Neuronal stem cell (in vitro differentiated cells): Measurements from ENCODE around the gene NAT8L.
A peak's percentile ranks its signal among the peaks of the same experiment; 100 is the strongest.

Experiments used
- DNase-seq: peaks from one replicate; pipeline ENCODE4 v3.0.0-alpha.2; 2013; ENCODE audit warnings: low spot score
- H2AFZ ChIP-seq: one replicate; pipeline ENCODE4 v1.6.1; 2013; ENCODE audit warnings: mild to moderate bottlenecking, low read length, inconsistent platforms
- H2AK5ac ChIP-seq: 2 replicates; pipeline ENCODE4 v1.6.1; 2013; ENCODE audit warnings: low read depth, mild to moderate bottlenecking, inconsistent platforms, low read length, moderate library complexity, mixed read lengths
- H2BK120ac ChIP-seq: 2 replicates; pipeline ENCODE4 v1.6.1; 2013; ENCODE audit warnings: low read depth, mild to moderate bottlenecking, inconsistent platforms, low read length, moderate library complexity, mixed read lengths
- H2BK12ac ChIP-seq: one replicate; pipeline ENCODE4 v1.6.1; 2013; ENCODE audit warnings: low read length, inconsistent platforms
- H2BK15ac ChIP-seq: 2 replicates; pipeline ENCODE4 v1.6.1; 2013; ENCODE audit warnings: mild to moderate bottlenecking, low read length, inconsistent platforms, mixed read lengths
- H2BK5ac ChIP-seq: one replicate; pipeline ENCODE4 v1.6.1; 2013; ENCODE audit warnings: inconsistent platforms, mild to moderate bottlenecking, low read length, moderate library complexity
- H3K14ac ChIP-seq: one replicate; pipeline ENCODE4 v1.6.1; 2013; ENCODE audit warnings: low read length, inconsistent platforms
- H3K18ac ChIP-seq: 2 replicates; pipeline ENCODE4 v1.6.1; 2013; ENCODE audit warnings: low read length, inconsistent platforms
- H3K23ac ChIP-seq: 2 replicates; pipeline ENCODE4 v1.6.1; 2013; ENCODE audit warnings: low read depth, mild to moderate bottlenecking, mixed read lengths, low read length, inconsistent platforms; ENCODE audit not compliant: poor library complexity
- H3K27ac ChIP-seq: replicated peaks from 3 replicates; pipeline ENCODE4 v1.5.1; 2013; ENCODE audit warnings: low read length, inconsistent platforms
- H3K27me3 ChIP-seq, 3 experiments: 2 replicates each; pipeline ENCODE4 v1.6.1; 2013; ENCODE audit warnings: low read length in 3 of 3, mild to moderate bottlenecking in 2 of 3, inconsistent platforms in 1 of 3, low read depth in 1 of 3, mixed read lengths in 1 of 3, moderate library complexity in 1 of 3; ENCODE audit not compliant: control insufficient read depth in 3 of 3, insufficient read depth in 3 of 3
- H3K36me3 ChIP-seq, 2 donors: replicated peaks in 1 of 2; 2 replicates each; pipeline ENCODE4 v1.6.1; 2013; ENCODE audit warnings: low read length in 2 of 2; ENCODE audit not compliant: control insufficient read depth in 2 of 2, insufficient read depth in 2 of 2
- H3K4ac ChIP-seq: 2 replicates; pipeline ENCODE4 v1.6.1; 2013; ENCODE audit warnings: inconsistent platforms, mild to moderate bottlenecking, low read length, moderate library complexity
- H3K4me1 ChIP-seq, 2 donors: 1 replicate in 1 of 2; 2 replicates in 1 of 2; pipeline ENCODE4 v1.6.1; 2013; ENCODE audit warnings: low read length in 2 of 2, low read depth in 1 of 2; ENCODE audit not compliant: control insufficient read depth in 2 of 2, insufficient read depth in 1 of 2
- H3K4me2 ChIP-seq: one replicate; pipeline ENCODE4 v1.6.1; 2013; ENCODE audit warnings: mild to moderate bottlenecking, low read length, inconsistent platforms; ENCODE audit not compliant: insufficient read depth, poor library complexity, severe bottlenecking
- H3K4me3 ChIP-seq, 2 donors: 2 replicates each; pipeline ENCODE4 v1.5.1; 2013; ENCODE audit warnings: low read length in 2 of 2, mild to moderate bottlenecking in 2 of 2, inconsistent platforms in 1 of 2, moderate library complexity in 1 of 2
- H3K79me1 ChIP-seq: one replicate; pipeline ENCODE4 v1.6.1; 2013; ENCODE audit warnings: low read depth, mild to moderate bottlenecking, inconsistent platforms, low read length, moderate library complexity
- H3K9ac ChIP-seq: one replicate; pipeline ENCODE4 v1.6.1; 2013; ENCODE audit warnings: mild to moderate bottlenecking, low read depth, low read length, inconsistent platforms; ENCODE audit not compliant: poor library complexity
- H3K9me3 ChIP-seq, 2 donors: replicated peaks in 1 of 2; 2 replicates each; pipeline versions ENCODE3 to v1.6.1; 2013; ENCODE audit warnings: low read length in 2 of 2, mild to moderate bottlenecking in 2 of 2, inconsistent platforms in 1 of 2, low read depth in 1 of 2, mixed read lengths in 1 of 2, moderate library complexity in 1 of 2; ENCODE audit not compliant: control insufficient read depth in 2 of 2, insufficient read depth in 1 of 2
- H4K8ac ChIP-seq: one replicate; pipeline ENCODE4 v1.6.1; 2013; ENCODE audit warnings: low read depth, mild to moderate bottlenecking, inconsistent platforms, low read length, moderate library complexity
- H4K91ac ChIP-seq: one replicate; pipeline ENCODE4 v1.6.1; 2013; ENCODE audit warnings: low read length, low read depth, mild to moderate bottlenecking, inconsistent platforms; ENCODE audit not compliant: poor library complexity
- WGBS, 2 donors: extraction: QIAGEN DNeasy Blood & Tissue Kit; methylation state at CpG; one replicate each; pipeline ENCODE4 v1.1.7; 2013; ENCODE audit warnings: missing lambda C conversion rate in 2 of 2, mixed read lengths in 1 of 2; ENCODE audit not compliant: insufficient read length in 2 of 2, insufficient replicate concordance in 1 of 2; ENCODE audit errors: extremely low coverage in 2 of 2; 5-methylcytosine and 5-hydroxymethylcytosine counted together

NAT8L gene

DNA sequence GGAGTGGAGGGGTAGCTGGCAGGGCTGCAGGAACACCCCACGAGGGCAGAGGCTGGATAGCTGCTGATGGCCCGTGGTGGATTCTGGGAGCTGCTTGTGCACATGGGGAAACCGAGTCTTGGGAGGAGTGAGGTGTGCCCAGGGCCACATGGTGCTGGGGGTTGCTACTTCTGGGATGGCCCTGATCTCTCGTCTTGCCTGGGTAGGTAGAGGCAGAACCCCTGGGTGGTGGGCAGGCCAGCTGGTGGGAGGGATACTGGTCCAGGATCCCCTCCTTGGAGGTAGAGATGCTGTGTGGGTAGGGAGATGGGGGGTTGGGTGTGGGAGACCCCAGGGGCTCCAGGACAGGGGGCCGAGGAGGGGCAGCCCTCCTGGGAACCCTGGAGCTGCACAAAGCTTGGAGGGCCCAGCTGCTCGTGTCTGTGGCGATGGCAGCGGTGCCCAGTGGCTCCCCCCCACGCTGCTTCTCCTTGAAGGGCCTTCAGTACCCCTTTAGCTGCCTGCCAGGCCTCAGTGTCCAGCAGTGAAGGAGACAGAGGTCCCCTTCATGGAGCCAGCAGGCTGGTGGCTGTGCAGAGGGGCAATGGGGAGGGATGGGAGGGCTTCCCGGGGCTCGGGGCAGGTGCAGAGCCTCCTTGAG lies 3.2 kb downstream of the NAT8L start:
- Histone ChIP-seq H3K23ac (peak overlapping the region; percentile 85), H3K27ac (no peak overlapping the region)
- WGBS, 2 donors: no CpG with 5 or more reads among the region's 11 CpGs

GRCh38 chr4:2062808-2063524 lies 3.8 kb downstream of the NAT8L start:
- no peak overlapping the region for H2AFZ ChIP-seq
- peaks cover 7% of the 10 kb centered on the region for H3K79me1 ChIP-seq
- H2AK5ac ChIP-seq: no peak overlapping the region
- no peak for DNase-seq
- peak overlapping the region; percentile 12 for H3K9ac ChIP-seq
- no peak overlapping the region for H2BK12ac ChIP-seq
- no peak overlapping the region for H3K4me2 ChIP-seq
- WGBS, 2 donors: no CpG with 5 or more reads among the region's 16 CpGs
- H2BK120ac ChIP-seq: no peak overlapping the region
- H3K27ac ChIP-seq: no peak overlapping the region
- peaks cover 1 to 17% of the 10 kb centered on the region in 2 donors for H3K4me1 ChIP-seq
- H2BK15ac ChIP-seq: no peak overlapping the region
- peak overlapping the region; percentile 65 for H3K23ac ChIP-seq
- H3K36me3 ChIP-seq: peaks cover under 1 to 48% of the 10 kb centered on the region in 2 donors
- no peaks in the 10 kb centered on the region for H3K9me3 ChIP-seq
- no peak overlapping the region for H3K4ac ChIP-seq
- H3K4me3 ChIP-seq: no peak overlapping the region
- H2BK5ac ChIP-seq: peak overlapping the region; percentile 5
- no peak overlapping the region for H3K14ac ChIP-seq
- H3K27me3 ChIP-seq: peaks cover 0 to 30% (median 12%) of the 10 kb centered on the region in 3 experiments
- H4K8ac ChIP-seq: no peak overlapping the region
- no peak overlapping the region for H4K91ac ChIP-seq
- H3K18ac ChIP-seq: no peak overlapping the region

More for the DNA sequence above, 3.2 kb downstream of the NAT8L start:
- no peak overlapping the region for H3K18ac ChIP-seq
- no peak overlapping the region for H4K8ac ChIP-seq
- H3K14ac ChIP-seq: peak overlapping the region; percentile 31
- H3K4me1 ChIP-seq: peaks cover 1 to 23% of the 10 kb centered on the region in 2 donors
- H3K9me3 ChIP-seq: no peaks in the 10 kb centered on the region
- no peak overlapping the region for H2BK120ac ChIP-seq
- no peak overlapping the region for H2AFZ ChIP-seq
- H4K91ac ChIP-seq: no peak overlapping the region
- H3K4me3 ChIP-seq: peak overlapping the region in 1 of 2 donors; percentile 12
- no peak for DNase-seq
- peak overlapping the region; percentile 60 for H2BK5ac ChIP-seq
- peaks cover 0 to 37% (median 12%) of the 10 kb centered on the region in 3 experiments for H3K27me3 ChIP-seq
- H3K36me3 ChIP-seq: peaks cover 0 to 44% of the 10 kb centered on the region in 2 donors
- no peak overlapping the region for H2BK15ac ChIP-seq
- H3K4me2 ChIP-seq: no peak overlapping the region
- H3K4ac ChIP-seq: no peak overlapping the region
- no peak overlapping the region for H2BK12ac ChIP-seq
- H2AK5ac ChIP-seq: no peak overlapping the region
- H3K79me1 ChIP-seq: peaks cover 7% of the 10 kb centered on the region
- H3K9ac ChIP-seq: no peak overlapping the region

DNA sequence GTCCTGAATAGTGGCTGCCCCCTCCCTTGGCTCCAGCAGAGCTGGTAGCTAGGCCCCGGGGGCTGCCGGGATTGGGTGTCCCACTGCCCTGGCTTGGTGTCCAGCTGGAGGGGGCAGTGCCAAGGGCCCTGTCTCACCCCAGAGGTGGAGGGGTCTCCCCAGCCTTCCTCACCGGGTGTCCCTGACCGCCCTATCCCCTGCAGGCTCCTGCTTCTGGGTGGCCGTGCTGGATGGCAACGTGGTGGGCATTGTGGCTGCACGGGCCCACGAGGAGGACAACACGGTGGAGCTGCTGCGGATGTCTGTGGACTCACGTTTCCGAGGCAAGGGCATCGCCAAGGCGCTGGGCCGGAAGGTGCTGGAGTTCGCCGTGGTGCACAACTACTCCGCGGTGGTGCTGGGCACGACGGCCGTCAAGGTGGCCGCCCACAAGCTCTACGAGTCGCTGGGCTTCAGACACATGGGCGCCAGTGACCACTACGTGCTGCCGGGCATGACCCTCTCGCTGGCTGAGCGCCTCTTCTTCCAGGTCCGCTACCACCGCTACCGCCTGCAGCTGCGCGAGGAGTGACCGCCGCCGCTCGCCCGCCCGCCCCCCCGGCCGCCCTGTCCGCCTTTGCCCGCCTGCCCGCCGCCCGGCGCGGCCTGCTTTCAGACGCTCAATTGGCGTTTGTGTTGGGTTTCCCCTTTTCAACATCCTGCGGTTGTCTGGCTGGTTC lies 4.6 kb downstream of the NAT8L start:
- H2BK15ac ChIP-seq: no peak overlapping the region
- no peak overlapping the region for H3K23ac ChIP-seq
- peaks cover 0 to 27% (median 10%) of the 10 kb centered on the region in 3 experiments for H3K27me3 ChIP-seq
- peaks cover 3 to 17% of the 10 kb centered on the region in 2 donors for H3K4me1 ChIP-seq
- no peak overlapping the region for H2AK5ac ChIP-seq
- H3K4me2 ChIP-seq: no peak overlapping the region
- H2AFZ ChIP-seq: no peak overlapping the region
- H3K9ac ChIP-seq: no peak overlapping the region
- H3K36me3 ChIP-seq: peaks cover 3 to 54% of the 10 kb centered on the region in 2 donors
- H3K79me1 ChIP-seq: peaks cover 7% of the 10 kb centered on the region
- H3K18ac ChIP-seq: no peak overlapping the region
- H3K4ac ChIP-seq: no peak overlapping the region
- no CpG with 5 or more reads among the region's 53 CpGs for WGBS, 2 donors
- no peak overlapping the region for H2BK120ac ChIP-seq
- H3K9me3 ChIP-seq: peaks cover 0 to 2% of the 10 kb centered on the region in 2 donors
- no peak overlapping the region for H3K27ac ChIP-seq
- DNase-seq: no peak
- H2BK5ac ChIP-seq: peak overlapping the region; percentile 5
- H3K14ac ChIP-seq: no peak overlapping the region
- no peak overlapping the region for H4K91ac ChIP-seq
- H2BK12ac ChIP-seq: no peak overlapping the region
- H3K4me3 ChIP-seq: no peak overlapping the region
- H4K8ac ChIP-seq: no peak overlapping the region
